H1 (cell line): ENCODE results near the gene SPATA13. TPM values are rescaled to one million over a fixed set of nuclear protein-coding genes. Genes with fewer than 3 reads are reported as not detected.

ENCODE experiments used
- CBX5 ChIP-seq: fragments of 300-800, 300-1000 bp; sonication (generic); IDR thresholded peaks from 2 replicates; pipeline ENCODE4 v1.7.1; 2016; ENCODE audit warnings: antibody characterized with exemption, low read length, low read depth
- POU5F1 ChIP-seq: IDR thresholded peaks from 2 replicates; pipeline ENCODE4 v1.6.1; 2011; ENCODE audit warnings: low read depth, mild to moderate bottlenecking, low read length, moderate library complexity
- ZNF274 ChIP-seq: IDR thresholded peaks from 2 replicates; pipeline ENCODE4 v1.7.0; 2012; ENCODE audit warnings: low read length, borderline replicate concordance; ENCODE audit errors: extremely low read depth
- polyA plus RNA-seq, 7 experiments: library from polyadenylated mRNA; depleted of rRNA in 3 of 7; stranded (reverse) in 5 of 7; unstranded in 2 of 7; fragments of >200 nt in 5 of 7; fragments of 200-250 nt in 2 of 7; gene quantifications; 1 replicate in 5 of 7; 2 replicates in 1 of 7; 4 replicates in 1 of 7; pipeline versions ENCODE4 v1.2.1 to v1.2.3, GENCODE V29; 2011 to 2013; ENCODE audit warnings: missing spikeins in 2 of 7, mixed read lengths in 2 of 7
- total RNA-seq: library from RNA; stranded (reverse); fragmentation: NEBNext Ultra II Directional; extraction: Animal tissue kit (Norgen Biotek cat#: 25700); gene quantifications from 2 replicates; pipeline ENCODE4 v1.2.1, GENCODE V29; 2021
- TF ChIP-seq, protein P1 (sequence below): fragments of 300-600 bp; sonication (generic); IDR thresholded peaks from 2 replicates; pipeline ENCODE4 v1.7.1; 2012; ENCODE audit warnings: low read length, moderate library complexity, mild to moderate bottlenecking, inconsistent platforms; ENCODE audit not compliant: insufficient replicate concordance
- TF ChIP-seq, protein P2 (sequence below): IDR thresholded peaks from 2 replicates; pipeline ENCODE4 v1.6.1; 2012; ENCODE audit warnings: inconsistent platforms
- TF ChIP-seq, protein P3 (sequence below): IDR thresholded peaks from 2 replicates; pipeline ENCODE4 v1.6.1; 2012; ENCODE audit warnings: inconsistent platforms

The SPATA13 gene
- total and polyA plus RNA-seq, 2 of the 8 experiments (the other 6 are each of a cell fraction or from before 2014, with no cell fraction given), result 12.6 to 30.9 TPM

DNA sequence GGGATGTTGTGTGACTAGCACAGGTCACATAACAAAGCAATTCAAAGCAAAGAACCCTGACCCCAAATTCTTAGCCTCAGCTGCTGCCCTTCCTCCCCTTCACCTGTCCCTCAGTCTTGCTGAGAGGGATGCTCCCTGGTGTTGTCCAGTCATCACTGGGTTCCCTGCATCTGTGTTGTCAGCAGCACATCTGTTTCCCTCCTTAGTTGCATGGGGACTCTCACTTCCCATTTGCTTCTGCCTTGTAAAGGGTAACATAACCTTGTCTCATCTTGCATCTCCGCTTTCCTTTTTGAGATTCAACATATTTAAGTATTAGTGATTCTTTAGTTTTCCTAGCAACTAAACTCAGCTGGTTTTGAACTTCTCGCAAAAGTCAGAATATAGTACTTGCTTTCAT lies 54.0 kb downstream of the SPATA13 start (continued):
- TF ChIP-seq, protein P1, sequence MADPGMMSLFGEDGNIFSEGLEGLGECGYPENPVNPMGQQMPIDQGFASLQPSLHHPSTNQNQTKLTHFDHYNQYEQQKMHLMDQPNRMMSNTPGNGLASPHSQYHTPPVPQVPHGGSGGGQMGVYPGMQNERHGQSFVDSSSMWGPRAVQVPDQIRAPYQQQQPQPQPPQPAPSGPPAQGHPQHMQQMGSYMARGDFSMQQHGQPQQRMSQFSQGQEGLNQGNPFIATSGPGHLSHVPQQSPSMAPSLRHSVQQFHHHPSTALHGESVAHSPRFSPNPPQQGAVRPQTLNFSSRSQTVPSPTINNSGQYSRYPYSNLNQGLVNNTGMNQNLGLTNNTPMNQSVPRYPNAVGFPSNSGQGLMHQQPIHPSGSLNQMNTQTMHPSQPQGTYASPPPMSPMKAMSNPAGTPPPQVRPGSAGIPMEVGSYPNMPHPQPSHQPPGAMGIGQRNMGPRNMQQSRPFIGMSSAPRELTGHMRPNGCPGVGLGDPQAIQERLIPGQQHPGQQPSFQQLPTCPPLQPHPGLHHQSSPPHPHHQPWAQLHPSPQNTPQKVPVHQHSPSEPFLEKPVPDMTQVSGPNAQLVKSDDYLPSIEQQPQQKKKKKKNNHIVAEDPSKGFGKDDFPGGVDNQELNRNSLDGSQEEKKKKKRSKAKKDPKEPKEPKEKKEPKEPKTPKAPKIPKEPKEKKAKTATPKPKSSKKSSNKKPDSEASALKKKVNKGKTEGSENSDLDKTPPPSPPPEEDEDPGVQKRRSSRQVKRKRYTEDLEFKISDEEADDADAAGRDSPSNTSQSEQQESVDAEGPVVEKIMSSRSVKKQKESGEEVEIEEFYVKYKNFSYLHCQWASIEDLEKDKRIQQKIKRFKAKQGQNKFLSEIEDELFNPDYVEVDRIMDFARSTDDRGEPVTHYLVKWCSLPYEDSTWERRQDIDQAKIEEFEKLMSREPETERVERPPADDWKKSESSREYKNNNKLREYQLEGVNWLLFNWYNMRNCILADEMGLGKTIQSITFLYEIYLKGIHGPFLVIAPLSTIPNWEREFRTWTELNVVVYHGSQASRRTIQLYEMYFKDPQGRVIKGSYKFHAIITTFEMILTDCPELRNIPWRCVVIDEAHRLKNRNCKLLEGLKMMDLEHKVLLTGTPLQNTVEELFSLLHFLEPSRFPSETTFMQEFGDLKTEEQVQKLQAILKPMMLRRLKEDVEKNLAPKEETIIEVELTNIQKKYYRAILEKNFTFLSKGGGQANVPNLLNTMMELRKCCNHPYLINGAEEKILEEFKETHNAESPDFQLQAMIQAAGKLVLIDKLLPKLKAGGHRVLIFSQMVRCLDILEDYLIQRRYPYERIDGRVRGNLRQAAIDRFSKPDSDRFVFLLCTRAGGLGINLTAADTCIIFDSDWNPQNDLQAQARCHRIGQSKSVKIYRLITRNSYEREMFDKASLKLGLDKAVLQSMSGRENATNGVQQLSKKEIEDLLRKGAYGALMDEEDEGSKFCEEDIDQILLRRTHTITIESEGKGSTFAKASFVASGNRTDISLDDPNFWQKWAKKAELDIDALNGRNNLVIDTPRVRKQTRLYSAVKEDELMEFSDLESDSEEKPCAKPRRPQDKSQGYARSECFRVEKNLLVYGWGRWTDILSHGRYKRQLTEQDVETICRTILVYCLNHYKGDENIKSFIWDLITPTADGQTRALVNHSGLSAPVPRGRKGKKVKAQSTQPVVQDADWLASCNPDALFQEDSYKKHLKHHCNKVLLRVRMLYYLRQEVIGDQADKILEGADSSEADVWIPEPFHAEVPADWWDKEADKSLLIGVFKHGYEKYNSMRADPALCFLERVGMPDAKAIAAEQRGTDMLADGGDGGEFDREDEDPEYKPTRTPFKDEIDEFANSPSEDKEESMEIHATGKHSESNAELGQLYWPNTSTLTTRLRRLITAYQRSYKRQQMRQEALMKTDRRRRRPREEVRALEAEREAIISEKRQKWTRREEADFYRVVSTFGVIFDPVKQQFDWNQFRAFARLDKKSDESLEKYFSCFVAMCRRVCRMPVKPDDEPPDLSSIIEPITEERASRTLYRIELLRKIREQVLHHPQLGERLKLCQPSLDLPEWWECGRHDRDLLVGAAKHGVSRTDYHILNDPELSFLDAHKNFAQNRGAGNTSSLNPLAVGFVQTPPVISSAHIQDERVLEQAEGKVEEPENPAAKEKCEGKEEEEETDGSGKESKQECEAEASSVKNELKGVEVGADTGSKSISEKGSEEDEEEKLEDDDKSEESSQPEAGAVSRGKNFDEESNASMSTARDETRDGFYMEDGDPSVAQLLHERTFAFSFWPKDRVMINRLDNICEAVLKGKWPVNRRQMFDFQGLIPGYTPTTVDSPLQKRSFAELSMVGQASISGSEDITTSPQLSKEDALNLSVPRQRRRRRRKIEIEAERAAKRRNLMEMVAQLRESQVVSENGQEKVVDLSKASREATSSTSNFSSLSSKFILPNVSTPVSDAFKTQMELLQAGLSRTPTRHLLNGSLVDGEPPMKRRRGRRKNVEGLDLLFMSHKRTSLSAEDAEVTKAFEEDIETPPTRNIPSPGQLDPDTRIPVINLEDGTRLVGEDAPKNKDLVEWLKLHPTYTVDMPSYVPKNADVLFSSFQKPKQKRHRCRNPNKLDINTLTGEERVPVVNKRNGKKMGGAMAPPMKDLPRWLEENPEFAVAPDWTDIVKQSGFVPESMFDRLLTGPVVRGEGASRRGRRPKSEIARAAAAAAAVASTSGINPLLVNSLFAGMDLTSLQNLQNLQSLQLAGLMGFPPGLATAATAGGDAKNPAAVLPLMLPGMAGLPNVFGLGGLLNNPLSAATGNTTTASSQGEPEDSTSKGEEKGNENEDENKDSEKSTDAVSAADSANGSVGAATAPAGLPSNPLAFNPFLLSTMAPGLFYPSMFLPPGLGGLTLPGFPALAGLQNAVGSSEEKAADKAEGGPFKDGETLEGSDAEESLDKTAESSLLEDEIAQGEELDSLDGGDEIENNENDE, result no peak
- no peak for TF ChIP-seq CBX5
- TF ChIP-seq POU5F1, result no peak
- TF ChIP-seq, protein P2, sequence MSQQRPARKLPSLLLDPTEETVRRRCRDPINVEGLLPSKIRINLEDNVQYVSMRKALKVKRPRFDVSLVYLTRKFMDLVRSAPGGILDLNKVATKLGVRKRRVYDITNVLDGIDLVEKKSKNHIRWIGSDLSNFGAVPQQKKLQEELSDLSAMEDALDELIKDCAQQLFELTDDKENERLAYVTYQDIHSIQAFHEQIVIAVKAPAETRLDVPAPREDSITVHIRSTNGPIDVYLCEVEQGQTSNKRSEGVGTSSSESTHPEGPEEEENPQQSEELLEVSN, result no peak
- TF ChIP-seq, protein P3, sequence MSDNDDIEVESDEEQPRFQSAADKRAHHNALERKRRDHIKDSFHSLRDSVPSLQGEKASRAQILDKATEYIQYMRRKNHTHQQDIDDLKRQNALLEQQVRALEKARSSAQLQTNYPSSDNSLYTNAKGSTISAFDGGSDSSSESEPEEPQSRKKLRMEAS, result no peak
- TF ChIP-seq ZNF274, result no peak
